ENCODE data around the gene MIDN.

GRCh38 chr19:1270854-1271527 is 22.6 kb downstream of the MIDN start:
- no peak for TF ChIP-seq CTCF (conservative IDR thresholded peaks at IDR 0.05; ENCODE audit: low read depth, low read length)
- no peak for TF ChIP-seq CEBPB (IDR thresholded peaks at IDR 0.05; ENCODE audit: low read depth, low read length)
- no peak for TF ChIP-seq RFX5 (IDR thresholded peaks at IDR 0.05; ENCODE audit: low read depth, low read length)
